Trophoblast cell (in vitro differentiated cells and primary cell): ENCODE data around the gene RECQL5.

Source experiments
- DNase-seq, 2 donors: peaks; one replicate each; pipeline ENCODE4 v3.0.0-alpha.2; 2016
- H2AFZ ChIP-seq: 2 replicates; pipeline ENCODE4 v1.6.1; 2013; ENCODE audit warnings: low read length, moderate library complexity, mild to moderate bottlenecking; ENCODE audit not compliant: insufficient read depth, poor library complexity
- H2AK5ac ChIP-seq: 2 replicates; pipeline ENCODE4 v1.6.1; 2013; ENCODE audit warnings: mild to moderate bottlenecking, low read length
- H2BK120ac ChIP-seq: 2 replicates; pipeline ENCODE4 v1.6.1; 2013; ENCODE audit warnings: low read length, mild to moderate bottlenecking, moderate library complexity; ENCODE audit not compliant: insufficient read depth, poor library complexity
- H2BK12ac ChIP-seq: 2 replicates; pipeline ENCODE4 v1.6.1; 2013; ENCODE audit warnings: mild to moderate bottlenecking, low read length, moderate library complexity
- H2BK5ac ChIP-seq: 2 replicates; pipeline ENCODE4 v1.6.1; 2013; ENCODE audit warnings: low read length, low read depth, moderate library complexity, mild to moderate bottlenecking; ENCODE audit not compliant: poor library complexity
- H3K14ac ChIP-seq: 2 replicates; pipeline ENCODE4 v1.6.1; 2013; ENCODE audit warnings: mild to moderate bottlenecking, low read length
- H3K18ac ChIP-seq: 2 replicates; pipeline ENCODE4 v1.6.1; 2013; ENCODE audit warnings: mild to moderate bottlenecking, low read length
- H3K23ac ChIP-seq: 2 replicates; pipeline ENCODE4 v1.6.1; 2013; ENCODE audit warnings: low read length
- H3K27ac ChIP-seq: 2 replicates; pipeline ENCODE4 v1.5.1; 2013; ENCODE audit warnings: low read depth, mild to moderate bottlenecking, inconsistent platforms, low read length, moderate library complexity
- H3K27me3 ChIP-seq: 2 replicates; pipeline ENCODE4 v1.6.1; 2013; ENCODE audit warnings: inconsistent platforms, mild to moderate bottlenecking, low read length, moderate library complexity; ENCODE audit not compliant: insufficient read depth
- H3K36me3 ChIP-seq, 2 experiments: 1 replicate in 1 of 2; 2 replicates in 1 of 2; pipeline ENCODE4 v1.6.1; 2013; ENCODE audit warnings: low read length in 2 of 2, mild to moderate bottlenecking in 2 of 2, moderate library complexity in 1 of 2; ENCODE audit not compliant: insufficient read depth in 2 of 2, control insufficient read depth in 1 of 2
- H3K4ac ChIP-seq: 2 replicates; pipeline ENCODE4 v1.6.1; 2013; ENCODE audit warnings: low read depth, mild to moderate bottlenecking, low read length, moderate library complexity
- H3K4me1 ChIP-seq, 2 experiments: 1 replicate in 1 of 2; 2 replicates in 1 of 2; pipeline ENCODE4 v1.6.1; 2013; ENCODE audit warnings: low read length in 2 of 2, mild to moderate bottlenecking in 2 of 2, moderate library complexity in 1 of 2; ENCODE audit not compliant: insufficient read depth in 2 of 2, control insufficient read depth in 1 of 2
- H3K4me2 ChIP-seq: 2 replicates; pipeline ENCODE4 v1.6.1; 2013; ENCODE audit warnings: inconsistent platforms, mild to moderate bottlenecking, low read length, moderate library complexity
- H3K4me3 ChIP-seq: 2 replicates; pipeline ENCODE4 v1.5.1; 2013; ENCODE audit warnings: mild to moderate bottlenecking, low read depth, low read length, inconsistent platforms
- H3K79me1 ChIP-seq: one replicate; pipeline ENCODE4 v1.6.1; 2013; ENCODE audit warnings: low read length
- H3K79me2 ChIP-seq: 2 replicates; pipeline ENCODE4 v1.6.1; 2013; ENCODE audit warnings: low read length, mild to moderate bottlenecking; ENCODE audit not compliant: control insufficient read depth, insufficient read depth, poor library complexity
- H3K9ac ChIP-seq: 2 replicates; pipeline ENCODE4 v1.6.1; 2013; ENCODE audit warnings: mild to moderate bottlenecking, low read length
- H3K9me3 ChIP-seq: 2 replicates; pipeline ENCODE4 v1.6.1; 2013; ENCODE audit warnings: low read depth, mild to moderate bottlenecking, control low read depth, inconsistent platforms, low read length; ENCODE audit not compliant: insufficient read depth
- H4K12ac ChIP-seq: 2 replicates; pipeline ENCODE4 v1.6.1; 2013; ENCODE audit warnings: low read depth, mild to moderate bottlenecking, low read length, moderate library complexity
- H4K8ac ChIP-seq: 2 replicates; pipeline ENCODE4 v1.6.1; 2013; ENCODE audit warnings: low read depth, mild to moderate bottlenecking, low read length, moderate library complexity
- H4K91ac ChIP-seq: one replicate; pipeline ENCODE4 v1.6.1; 2013; ENCODE audit warnings: low read depth, mild to moderate bottlenecking, low read length, moderate library complexity
- WGBS: extraction: QIAGEN DNeasy Blood & Tissue Kit; methylation state at CpG from one replicate; pipeline ENCODE4 v1.1.7; 2013; ENCODE audit warnings: missing lambda C conversion rate; ENCODE audit not compliant: insufficient read length, insufficient coverage; ENCODE audit errors: extremely low coverage; 5-methylcytosine and 5-hydroxymethylcytosine counted together

The RECQL5 gene

GRCh38 chr17:75646638-75646992 lies 20.3 kb downstream of the RECQL5 start:
- Histone ChIP-seq H4K91ac (peak overlapping the region; percentile 72), H2AK5ac (peak overlapping the region; percentile 5), H3K79me2 (peaks cover 2% of the 10 kb centered on the region), H3K9me3 (no peaks in the 10 kb centered on the region), H3K27me3 (no peaks in the 10 kb centered on the region), H3K4ac (peak overlapping the region; percentile 7), H2BK120ac (peak overlapping the region; percentile 62), H2AFZ (no peak overlapping the region), H3K4me2 (peak overlapping the region; percentile 2), H4K12ac (no peak overlapping the region), H3K27ac (peak overlapping the region; percentile 98), H2BK5ac (peak overlapping the region; percentile 52), H3K14ac (peak overlapping the region; percentile 52), H3K36me3 (peaks cover 11 to 18% of the 10 kb centered on the region in 2 experiments), H3K79me1 (peaks cover 25% of the 10 kb centered on the region), H4K8ac (peak overlapping the region; percentile 34), H3K4me1 (peaks cover 35 to 39% of the 10 kb centered on the region in 2 experiments), H3K9ac (no peak overlapping the region), H3K4me3 (no peak overlapping the region), H3K23ac (no peak overlapping the region), H3K18ac (peak overlapping the region; percentile 15), H2BK12ac (peak overlapping the region; percentile 58)
- no CpG with 5 or more reads among the region's 6 CpGs for WGBS
- peak in 1 of 2 donors; percentile 48 for DNase-seq

DNA sequence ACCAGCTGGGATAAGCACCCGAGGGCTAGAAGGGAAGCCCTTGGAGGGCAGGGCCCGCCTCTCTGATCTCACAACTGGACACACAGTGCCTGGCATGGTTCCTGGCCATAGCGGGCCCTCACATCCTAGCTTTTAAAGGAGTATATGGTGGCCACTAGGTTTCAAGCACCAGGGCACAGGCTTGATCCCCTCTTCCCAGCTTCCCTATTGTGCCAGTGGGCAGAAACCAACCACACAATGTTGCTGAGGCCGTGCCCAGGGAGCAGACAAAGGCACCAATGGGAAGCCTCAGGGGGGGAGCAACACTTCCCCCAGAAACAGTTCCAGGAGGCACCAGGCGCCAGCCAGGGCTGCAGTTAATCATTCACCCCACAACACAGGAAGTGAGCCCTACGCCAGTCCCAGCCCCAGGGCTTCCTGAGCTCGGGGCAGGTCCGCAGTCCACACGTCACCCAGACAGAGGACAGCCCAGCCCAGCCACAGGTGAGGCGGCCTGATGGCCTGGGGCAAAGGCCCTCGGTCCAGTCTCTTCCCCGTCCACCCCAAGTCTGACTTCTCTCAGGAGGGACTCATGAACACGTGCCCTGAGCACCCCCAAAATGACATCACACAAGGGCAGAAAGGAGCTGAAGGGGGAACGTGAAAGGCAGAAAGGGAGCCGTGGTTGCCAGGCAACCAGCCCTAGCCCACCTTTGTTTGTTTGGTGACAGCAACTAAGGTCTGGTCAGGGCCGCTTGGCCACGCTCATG lies 20.9 kb downstream of the RECQL5 start:
- H3K79me1 ChIP-seq: peaks cover 25% of the 10 kb centered on the region
- no peak overlapping the region for H3K4me3 ChIP-seq
- H2AFZ ChIP-seq: no peak overlapping the region
- H3K9me3 ChIP-seq: no peaks in the 10 kb centered on the region
- no CpG with 5 or more reads among the region's 17 CpGs for WGBS
- H3K27me3 ChIP-seq: no peaks in the 10 kb centered on the region
- H2BK12ac ChIP-seq: peak overlapping the region; percentile 98
- peaks cover 2% of the 10 kb centered on the region for H3K79me2 ChIP-seq
- peak overlapping the region; percentile 44 for H2AK5ac ChIP-seq
- no peak overlapping the region for H3K23ac ChIP-seq
- peak overlapping the region; percentile 98 for H4K91ac ChIP-seq
- H3K9ac ChIP-seq: no peak overlapping the region
- peak overlapping the region; percentile 98 for H3K27ac ChIP-seq
- peak; percentile 94 to 97 for DNase-seq
- peak overlapping the region; percentile 49 for H3K4ac ChIP-seq
- H3K14ac ChIP-seq: peak overlapping the region; percentile 89
- H3K4me2 ChIP-seq: peak overlapping the region; percentile 6
- H3K18ac ChIP-seq: peak overlapping the region; percentile 90
- peaks cover 11 to 17% of the 10 kb centered on the region in 2 experiments for H3K36me3 ChIP-seq
- H2BK5ac ChIP-seq: peak overlapping the region; percentile 82
- H4K8ac ChIP-seq: peak overlapping the region; percentile 75
- peaks cover 36 to 40% of the 10 kb centered on the region in 2 experiments for H3K4me1 ChIP-seq
- H4K12ac ChIP-seq: peak overlapping the region; percentile 67
- H2BK120ac ChIP-seq: peak overlapping the region; percentile 96

DNA sequence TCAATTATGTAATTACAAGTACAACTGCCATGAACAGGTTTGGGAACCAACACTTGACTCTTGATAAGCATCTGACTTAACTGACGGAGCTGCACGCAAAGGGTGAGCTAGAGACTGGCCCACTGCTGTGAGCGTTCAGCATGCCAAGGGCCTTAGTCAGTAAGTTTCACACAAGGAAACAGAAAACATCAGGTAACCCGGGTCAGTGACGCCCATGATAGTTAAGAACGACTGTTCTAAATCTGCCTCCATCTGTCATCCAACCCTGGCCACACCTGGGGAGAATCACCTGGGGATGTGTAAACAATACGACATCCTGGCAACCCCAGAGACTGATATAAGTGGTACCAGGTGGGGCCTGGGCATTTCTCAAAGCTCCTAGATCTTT lies 21.5 kb downstream of the RECQL5 start:
- peak overlapping the region; percentile 96 for H2BK120ac ChIP-seq
- peak overlapping the region; percentile 44 for H2AK5ac ChIP-seq
- H3K27ac ChIP-seq: peak overlapping the region; percentile 98
- no peaks in the 10 kb centered on the region for H3K27me3 ChIP-seq
- H3K4me2 ChIP-seq: peak overlapping the region; percentile 20
- peak overlapping the region; percentile 67 for H4K12ac ChIP-seq
- H3K4me3 ChIP-seq: no peak overlapping the region
- H3K9me3 ChIP-seq: no peaks in the 10 kb centered on the region
- H2AFZ ChIP-seq: no peak overlapping the region
- DNase-seq: peak; percentile 99 to 100
- peaks cover 41 to 45% of the 10 kb centered on the region in 2 experiments for H3K4me1 ChIP-seq
- peak overlapping the region; percentile 82 for H2BK5ac ChIP-seq
- peak overlapping the region; percentile 98 for H2BK12ac ChIP-seq
- peak overlapping the region; percentile 89 for H3K14ac ChIP-seq
- H4K91ac ChIP-seq: peak overlapping the region; percentile 98
- peaks cover 7 to 11% of the 10 kb centered on the region in 2 experiments for H3K36me3 ChIP-seq
- H3K9ac ChIP-seq: no peak overlapping the region
- peak overlapping the region; percentile 49 for H3K4ac ChIP-seq
- peak overlapping the region; percentile 75 for H4K8ac ChIP-seq
- peak overlapping the region; percentile 90 for H3K18ac ChIP-seq
- H3K79me1 ChIP-seq: peaks cover 25% of the 10 kb centered on the region
- peaks cover 2% of the 10 kb centered on the region for H3K79me2 ChIP-seq
- WGBS: no CpG with 5 or more reads among the region's 7 CpGs
- no peak overlapping the region for H3K23ac ChIP-seq

DNA sequence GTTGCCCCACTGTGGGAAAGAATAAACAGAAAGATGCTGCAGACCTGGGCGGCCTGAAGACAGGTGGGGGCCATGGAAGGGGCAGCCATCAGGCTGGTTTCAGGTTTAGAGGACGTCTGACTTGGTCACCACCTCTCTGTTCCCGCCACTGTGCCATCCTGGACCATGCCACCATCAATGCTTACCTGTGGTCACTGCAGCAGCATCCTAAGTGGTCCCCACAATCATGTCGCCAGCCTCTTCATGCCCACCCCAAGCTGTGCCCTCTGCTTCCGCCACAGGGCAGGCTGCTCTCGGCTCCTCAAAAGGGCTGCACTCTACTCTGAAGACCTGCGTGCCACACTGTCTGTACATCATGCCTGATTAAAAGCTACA lies 23.3 kb downstream of the RECQL5 start:
- Histone ChIP-seq H3K9ac (no peak overlapping the region), H3K27me3 (no peaks in the 10 kb centered on the region), H3K9me3 (no peaks in the 10 kb centered on the region), H3K4me3 (no peak overlapping the region), H3K27ac (peak overlapping the region; percentile 18), H3K18ac (peak overlapping the region; percentile 5), H3K23ac (no peak overlapping the region), H3K79me1 (peaks cover 34% of the 10 kb centered on the region), H2AFZ (no peak overlapping the region), H4K12ac (no peak overlapping the region), H3K4me1 (peaks cover 50 to 54% of the 10 kb centered on the region in 2 experiments), H3K4ac (no peak overlapping the region), H2BK120ac (peak overlapping the region; percentile 39), H4K91ac (peak overlapping the region; percentile 41), H2BK5ac (peak overlapping the region; percentile 10), H3K36me3 (peaks cover 3 to 4% of the 10 kb centered on the region in 2 experiments), H3K79me2 (peaks cover 2% of the 10 kb centered on the region), H4K8ac (peak overlapping the region; percentile 3), H2AK5ac (peak overlapping the region; percentile 75), H2BK12ac (peak overlapping the region; percentile 28), H3K14ac (peak overlapping the region; percentile 34), H3K4me2 (no peak overlapping the region)
- no peak for DNase-seq
- WGBS: no CpG with 5 or more reads among the region's 7 CpGs
